Esophagus muscularis mucosa (tissue), 4 donors: ENCODE data around the gene HHIPL1. TPM values are rescaled to one million over a fixed set of nuclear protein-coding genes. Genes with fewer than 3 reads are reported as not detected.

Experiments
- DNase-seq: peaks from one replicate; pipeline ENCODE4 v3.0.0-alpha.2; 2017; ENCODE audit errors: extremely low spot score
- H3K27ac ChIP-seq, 4 donors: fragments of 200-600 bp; sonication (generic); replicated peaks in 1 of 4; 1 replicate in 3 of 4; 2 replicates in 1 of 4; pipeline ENCODE4 v1.5.1; 2016 to 2019; ENCODE audit warnings: mild to moderate bottlenecking in 1 of 4
- H3K27me3 ChIP-seq, 4 donors: fragments of 200-600 bp; sonication (generic); one replicate each; pipeline versions ENCODE4 v1.5.1 to v1.6.0; 2016 to 2019
- H3K36me3 ChIP-seq, 4 donors: fragments of 200-600 bp; sonication (generic); one replicate each; pipeline ENCODE4 v1.5.1; 2016 to 2019
- H3K4me1 ChIP-seq, 4 donors: fragments of 200-600 bp; sonication (generic); one replicate each; pipeline ENCODE4 v1.5.1; 2016 to 2019
- H3K4me3 ChIP-seq, 4 donors: fragments of 200-600 bp; sonication (generic); 1 replicate in 2 of 4; 2 replicates in 2 of 4; pipeline ENCODE4 v1.5.1; 2016 to 2019; ENCODE audit warnings: mild to moderate bottlenecking in 4 of 4, moderate library complexity in 1 of 4
- H3K9me3 ChIP-seq, 4 donors: fragments of 200-600 bp; sonication (generic); 1 replicate in 3 of 4; 2 replicates in 1 of 4; pipeline ENCODE4 v1.5.1; 2016 to 2019
- CTCF ChIP-seq, 3 experiments: fragments of 200-600 bp in 2 of 3; fragments of 450-650 bp in 1 of 3; sonication (generic) in 2 of 3; IDR thresholded peaks; one replicate each; pipeline ENCODE4 v1.5.1; 2017 to 2019; ENCODE audit warnings: antibody characterized with exemption in 3 of 3, mild to moderate bottlenecking in 2 of 3, moderate library complexity in 1 of 3
- EP300 ChIP-seq: sonication (generic); formaldehyde crosslinking; IDR thresholded peaks from one replicate; pipeline ENCODE4 v1.6.1; 2017; ENCODE audit warnings: antibody characterized with exemption
- POLR2A ChIP-seq: fragments of 450-650 bp; IDR thresholded peaks from one replicate; pipeline ENCODE4 v1.6.1; 2017; ENCODE audit warnings: antibody characterized with exemption, moderate library complexity, mild to moderate bottlenecking, low read depth
- POLR2AphosphoS5 ChIP-seq, 2 donors: sonication (generic); formaldehyde crosslinking; IDR thresholded peaks; one replicate each; pipeline ENCODE4 v1.6.1; 2017; ENCODE audit warnings: antibody characterized with exemption in 2 of 2
- WGBS: methylation state at CpG from one replicate; pipeline ENCODE4 v1.1.5; 2018; 5-methylcytosine and 5-hydroxymethylcytosine counted together
- intact Hi-C: fragments of 100-400 bp; cut with DNase I; formaldehyde crosslinking; loops from one replicate; pipeline ENCODE4 v1.15.1; 2023
- total RNA-seq, 4 donors: library from RNA; depleted of rRNA; stranded (reverse); fragments of >200 nt; gene quantifications; one replicate each; pipeline versions ENCODE4 v1.1.0 to v1.2.1, GENCODE V29; 2016

The HHIPL1 gene
- total RNA-seq = 1 to 10 TPM; 4.2 to 9.1 (median 5.9) TPM

- Histone ChIP-seq H3K4me1 (peaks cover 7 to 20% (median 18%) of the 10 kb centered on the region in 4 donors), H3K36me3 (no peaks in the 10 kb centered on the region), H3K4me3 (peak within 1 kb of the TSS; percentile 60 to 68 (median 64)), H3K9me3 (no peaks in the 10 kb centered on the region), H3K27ac (peak within 1 kb of the TSS; percentile 5 to 73 (median 43)), H3K27me3 (peaks cover 0 to 13% (median 0%) of the 10 kb centered on the region in 4 donors)
- 58% methylated on average over 7 of the region's 91 CpGs for WGBS
- TF ChIP-seq CTCF (IDR thresholded peaks at IDR 0.05) (no peak), EP300 (no peak), POLR2AphosphoS5 (IDR thresholded peaks at IDR 0.05) (no peak), POLR2A (no peak)
- no peak for DNase-seq
- intact Hi-C loops = no loop called here
Measured at GRCh38 chr14:99644723-99645544, at the start of gene HHIPL1. Gene HHIPL1, plus strand, starts transcription at chr14:99645129. Its CDS starts 79 bp downstream, at chr14:99645208.

GRCh38 chr14:99595524-99595923, 49.4 kb upstream of the HHIPL1 start:
- Histone ChIP-seq H3K36me3 (no peaks in the 10 kb centered on the region), H3K9me3 (no peaks in the 10 kb centered on the region), H3K27me3 (no peaks in the 10 kb centered on the region), H3K4me1 (peaks cover 92 to 100% (median 99%) of the 10 kb centered on the region in 4 donors), H3K4me3 (no peak overlapping the region), H3K27ac (peak overlapping the region; percentile 71 to 93 (median 87))
- TF ChIP-seq POLR2AphosphoS5 (IDR thresholded peaks at IDR 0.05) (no peak), CTCF (IDR thresholded peaks at IDR 0.05) (no peak), EP300 (no peak), POLR2A (no peak)
- WGBS = 68% methylated on average over 5 of the region's 7 CpGs
- no peak for DNase-seq
- intact Hi-C loops = no loop called here

GRCh38 chr14:99596071-99596627, 48.8 kb upstream of the HHIPL1 start:
- WGBS = 64% methylated on average over 10 of the region's 10 CpGs
- peak in 1 of 2 donors; percentile 25 for TF ChIP-seq POLR2AphosphoS5 (IDR thresholded peaks at IDR 0.05)
- no peak for TF ChIP-seq POLR2A
- no peak for TF ChIP-seq EP300
- DNase-seq = no peak
- H3K4me3 ChIP-seq = no peak overlapping the region
- intact Hi-C loops = no loop called here
- H3K36me3 ChIP-seq = no peaks in the 10 kb centered on the region
- H3K9me3 ChIP-seq = no peaks in the 10 kb centered on the region
- no peaks in the 10 kb centered on the region for H3K27me3 ChIP-seq
- H3K27ac ChIP-seq = peak overlapping the region; percentile 71 to 93 (median 87)
- peaks cover 92 to 100% (median 99%) of the 10 kb centered on the region in 4 donors for H3K4me1 ChIP-seq

- Histone ChIP-seq H3K27me3 (no peaks in the 10 kb centered on the region), H3K4me1 (peaks cover 94 to 100% (median 100%) of the 10 kb centered on the region in 4 donors), H3K4me3 (no peak overlapping the region), H3K9me3 (no peaks in the 10 kb centered on the region), H3K36me3 (no peaks in the 10 kb centered on the region), H3K27ac (peak overlapping the region; percentile 71 to 93 (median 87))
- no peak for DNase-seq
- WGBS = 87% methylated on average over 7 of the region's 7 CpGs
- TF ChIP-seq CTCF (IDR thresholded peaks at IDR 0.05) = no peak
- TF ChIP-seq POLR2A = no peak
- TF ChIP-seq POLR2AphosphoS5 (IDR thresholded peaks at IDR 0.05) = no peak
- TF ChIP-seq EP300 = no peak
- intact Hi-C loops = no loop called here
Measured at GRCh38 chr14:99596772-99597171, 48.2 kb upstream of the HHIPL1 start.

- WGBS = 84% methylated on average over 20 of the region's 20 CpGs
- no peaks in the 10 kb centered on the region for H3K9me3 ChIP-seq
- no peak for DNase-seq
- H3K4me1 ChIP-seq = peaks cover 90 to 100% (median 100%) of the 10 kb centered on the region in 4 donors
- TF ChIP-seq CTCF (IDR thresholded peaks at IDR 0.05) (no peak), POLR2AphosphoS5 (IDR thresholded peaks at IDR 0.05) (peak in 1 of 2 donors; percentile 23)
- no peak overlapping the region for H3K4me3 ChIP-seq
- H3K36me3 ChIP-seq = no peaks in the 10 kb centered on the region
- no peaks in the 10 kb centered on the region for H3K27me3 ChIP-seq
- H3K27ac ChIP-seq = peak overlapping the region; percentile 58 to 93 (median 87)
- intact Hi-C loops = no loop called here
Measured at GRCh38 chr14:99597911-99598600, 46.9 kb upstream of the HHIPL1 start.
